T-cell (primary cell): ENCODE results near the gene GPR39. TPM values are rescaled to one million over a fixed set of nuclear protein-coding genes. Genes with fewer than 3 reads are reported as not detected.

Experiments
- ATAC-seq, 4 experiments: fragments of 200-7000 bp in 3 of 4; fragments of 150-1000 bp in 1 of 4; cut with Tn5 transposase; replicated peaks in 1 of 4; 1 replicate in 3 of 4; 2 replicates in 1 of 4; pipeline ENCODE4 v1.10.0; 2021; ENCODE audit warnings: moderate library complexity in 3 of 4, mild to moderate bottlenecking in 2 of 4, moderate number of reproducible peaks in 1 of 4
- CTCF ChIA-PET, 2 donors: fragments of 300-600 bp; sonication (Branson Sonifier 250); formaldehyde crosslinking; loops; one replicate each; lab custom pipeline; 2022; ENCODE audit warnings: antibody characterized with exemption in 2 of 2; lab: Charles Lee
- POLR2A ChIA-PET, 2 donors: fragments of 300-600 bp; sonication (Branson Sonifier 250); formaldehyde crosslinking; loops; one replicate each; lab custom pipeline; 2022; ENCODE audit warnings: antibody characterized with exemption in 2 of 2; lab: Charles Lee
- DNase-seq, 35 experiments: peaks; one replicate each; pipeline versions ENCODE4 v3.0.0 to v3.0.0-alpha.2; 2013 to 2023
- H3K27ac ChIP-seq: one replicate; pipeline ENCODE4 v1.5.1; 2013; ENCODE audit warnings: low read length
- H3K27me3 ChIP-seq, 2 experiments: replicated peaks in 1 of 2; 1 replicate in 1 of 2; 2 replicates in 1 of 2; pipeline versions ENCODE4 v1.6.1 to v1.7.0; 2013; ENCODE audit warnings: low read length in 1 of 2, mixed read lengths in 1 of 2; ENCODE audit not compliant: control insufficient read depth in 2 of 2, insufficient read depth in 2 of 2; ENCODE audit errors: extremely low read depth in 1 of 2
- H3K36me3 ChIP-seq, 2 donors: 1 replicate in 1 of 2; 2 replicates in 1 of 2; pipeline versions ENCODE4 v1.6.1 to v1.7.0; 2013; ENCODE audit warnings: low read length in 1 of 2; ENCODE audit not compliant: control insufficient read depth in 2 of 2, insufficient read depth in 1 of 2; ENCODE audit errors: extremely low read depth in 1 of 2
- H3K4me1 ChIP-seq, 2 experiments: 1 replicate in 1 of 2; 2 replicates in 1 of 2; pipeline versions ENCODE4 v1.6.1 to v1.7.0; 2013; ENCODE audit warnings: low read length in 2 of 2, mixed read lengths in 1 of 2; ENCODE audit not compliant: insufficient read depth in 2 of 2, control insufficient read depth in 1 of 2; ENCODE audit errors: extremely low read depth in 1 of 2
- H3K4me3 ChIP-seq, 2 donors: 1 replicate in 1 of 2; 2 replicates in 1 of 2; pipeline versions ENCODE4 v1.5.1 to v1.7.0; 2013; ENCODE audit warnings: mild to moderate bottlenecking in 2 of 2, low read length in 1 of 2, moderate library complexity in 1 of 2; ENCODE audit not compliant: control insufficient read depth in 1 of 2; ENCODE audit errors: extremely low read depth in 1 of 2
- H3K9me3 ChIP-seq: 2 replicates; pipeline ENCODE4 v1.7.0; 2013
- H3K27ac Mint-ChIP-seq, 2 donors: one replicate each; pipeline ENCODE4 v1.8.0; 2020 to 2021; ENCODE audit warnings: mild to moderate bottlenecking in 2 of 2, mixed read lengths in 2 of 2
- H3K27me3 Mint-ChIP-seq, 2 donors: one replicate each; pipeline ENCODE4 v1.8.0; 2021 to 2022; ENCODE audit warnings: mixed read lengths in 2 of 2
- H3K36me3 Mint-ChIP-seq: one replicate; pipeline ENCODE4 v1.8.0; 2021; ENCODE audit warnings: mixed read lengths
- H3K4me1 Mint-ChIP-seq, 3 donors: one replicate each; pipeline ENCODE4 v1.8.0; 2020 to 2022; ENCODE audit warnings: mixed read lengths in 3 of 3, mild to moderate bottlenecking in 1 of 3
- H3K4me3 Mint-ChIP-seq, 3 donors: one replicate each; pipeline ENCODE4 v1.8.0; 2020 to 2022; ENCODE audit warnings: mild to moderate bottlenecking in 3 of 3, mixed read lengths in 3 of 3, moderate library complexity in 3 of 3
- H3K9me3 Mint-ChIP-seq, 3 donors: one replicate each; pipeline ENCODE4 v1.8.0; 2020 to 2022; ENCODE audit warnings: mixed read lengths in 3 of 3
- WGBS: methylation state at CpG from one replicate; pipeline ENCODE4 v1.1.5; 2013; ENCODE audit warnings: missing lambda C conversion rate; ENCODE audit not compliant: insufficient coverage; 5-methylcytosine and 5-hydroxymethylcytosine counted together
- total RNA-seq, 35 experiments: library from RNA in 6 of 35; stranded (reverse) in 6 of 35; fragments of 120-200 nt in 1 of 35; gene quantifications; one replicate each; pipeline versions ENCODE4 v1.2.1 to v1.2.4 and lab custom pipeline; 2013 to 2026

The GPR39 gene
- total RNA-seq, 5 donors from 2014 or later (not counting 1 experiment from before 2014, with no cell fraction given): not detected

DNA sequence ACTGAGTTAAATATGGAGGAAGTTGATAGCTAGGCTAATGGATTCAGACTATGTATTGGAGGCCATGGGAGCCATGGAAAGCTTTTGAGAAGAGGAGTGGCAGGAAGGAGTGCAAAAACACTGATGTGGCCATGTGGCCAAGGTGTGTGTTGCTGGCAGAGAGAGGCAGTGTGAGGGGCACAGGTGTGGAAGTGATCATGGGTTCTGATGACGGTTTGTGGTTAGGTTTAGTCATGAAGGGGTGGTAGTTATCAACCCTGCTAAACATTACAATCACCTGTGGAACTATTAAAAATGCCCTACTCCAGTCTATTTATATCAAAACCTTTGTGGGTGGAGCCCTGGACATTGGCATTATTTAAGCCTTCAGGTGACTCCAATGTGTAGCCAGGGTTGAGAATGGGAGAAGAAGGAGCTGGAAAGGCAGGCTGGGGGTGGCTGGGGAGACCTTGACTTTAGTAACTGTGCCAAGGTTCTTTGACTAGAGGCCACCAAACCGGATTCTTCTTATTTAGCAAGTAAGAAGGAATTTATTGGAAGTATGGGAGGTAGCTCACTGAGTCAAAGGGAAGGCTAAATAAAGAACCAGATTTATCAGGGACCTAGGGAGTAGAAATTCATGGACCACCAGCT, 13.5 kb downstream of the GPR39 start:
- ATAC-seq (no peak), DNase-seq (no peak)
- H3K4me3 ChIP-seq: no peak overlapping the region
- ChIA-PET CTCF (no interaction called here), POLR2A (no interaction called here)
- WGBS: no CpG with 5 or more reads among the region's 2 CpGs
- no peaks in the 10 kb centered on the region for H3K4me1 ChIP-seq
- H3K9me3 ChIP-seq: no peaks in the 10 kb centered on the region
- H3K27me3 Mint-ChIP-seq: peaks cover 0 to 2% of the 10 kb centered on the region in 2 donors
- H3K27ac Mint-ChIP-seq: no peak overlapping the region
- no peaks in the 10 kb centered on the region for H3K4me1 Mint-ChIP-seq
- no peak overlapping the region for H3K4me3 Mint-ChIP-seq
- no peaks in the 10 kb centered on the region for H3K36me3 ChIP-seq
- no peaks in the 10 kb centered on the region for H3K27me3 ChIP-seq
- no peaks in the 10 kb centered on the region for H3K36me3 Mint-ChIP-seq
- no peak overlapping the region for H3K27ac ChIP-seq
- peaks cover 7 to 14% (median 9%) of the 10 kb centered on the region in 3 donors for H3K9me3 Mint-ChIP-seq

DNA sequence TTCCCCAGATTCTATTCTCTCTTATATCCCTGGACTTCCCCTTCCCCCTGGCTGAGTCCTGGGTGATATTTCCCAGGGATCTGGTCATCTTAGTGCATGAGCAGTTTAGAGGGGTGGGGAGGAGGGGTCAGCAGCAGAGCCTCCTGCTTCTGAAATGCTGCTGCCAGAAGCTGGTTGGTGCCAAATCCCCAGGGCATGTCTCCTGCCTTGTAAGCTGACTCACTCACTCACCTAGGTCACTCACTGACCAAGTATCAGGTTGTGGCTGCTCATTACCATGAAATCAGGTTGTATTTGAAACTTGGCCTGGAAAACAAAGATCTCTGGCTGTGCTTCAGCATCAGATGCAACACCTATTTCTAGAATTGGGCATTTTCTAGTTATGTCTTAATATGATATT, 14.3 kb downstream of the GPR39 start:
- no peak overlapping the region for H3K27ac ChIP-seq
- ChIA-PET POLR2A (no interaction called here), CTCF (no interaction called here)
- Mint-ChIP-seq H3K4me3 (no peak overlapping the region), H3K4me1 (no peaks in the 10 kb centered on the region), H3K27me3 (no peaks in the 10 kb centered on the region), H3K36me3 (no peaks in the 10 kb centered on the region), H3K27ac (no peak overlapping the region), H3K9me3 (peaks cover 7 to 14% (median 8%) of the 10 kb centered on the region in 3 donors)
- H3K4me3 ChIP-seq: no peak overlapping the region
- H3K27me3 ChIP-seq: no peaks in the 10 kb centered on the region
- H3K4me1 ChIP-seq: no peaks in the 10 kb centered on the region
- H3K36me3 ChIP-seq: no peaks in the 10 kb centered on the region
- DNase-seq (no peak), ATAC-seq (no peak)
- no peaks in the 10 kb centered on the region for H3K9me3 ChIP-seq

GRCh38 chr2:132437852-132438669, 21.5 kb downstream of the GPR39 start:
- Mint-ChIP-seq H3K9me3 (peaks cover 0 to 6% (median 0%) of the 10 kb centered on the region in 3 donors), H3K36me3 (no peaks in the 10 kb centered on the region), H3K27me3 (no peaks in the 10 kb centered on the region), H3K4me1 (no peaks in the 10 kb centered on the region), H3K4me3 (no peak overlapping the region), H3K27ac (no peak overlapping the region)
- H3K27me3 ChIP-seq: no peaks in the 10 kb centered on the region
- DNase-seq: no peak
- H3K9me3 ChIP-seq: no peaks in the 10 kb centered on the region
- 62% methylated on average over 2 of the region's 5 CpGs for WGBS
- no peak for ATAC-seq
- H3K27ac ChIP-seq: no peak overlapping the region
- POLR2A ChIA-PET: no interaction called here
- no peak overlapping the region for H3K4me3 ChIP-seq
- no peaks in the 10 kb centered on the region for H3K4me1 ChIP-seq
- CTCF ChIA-PET: no interaction called here
- H3K36me3 ChIP-seq: no peaks in the 10 kb centered on the region

DNA sequence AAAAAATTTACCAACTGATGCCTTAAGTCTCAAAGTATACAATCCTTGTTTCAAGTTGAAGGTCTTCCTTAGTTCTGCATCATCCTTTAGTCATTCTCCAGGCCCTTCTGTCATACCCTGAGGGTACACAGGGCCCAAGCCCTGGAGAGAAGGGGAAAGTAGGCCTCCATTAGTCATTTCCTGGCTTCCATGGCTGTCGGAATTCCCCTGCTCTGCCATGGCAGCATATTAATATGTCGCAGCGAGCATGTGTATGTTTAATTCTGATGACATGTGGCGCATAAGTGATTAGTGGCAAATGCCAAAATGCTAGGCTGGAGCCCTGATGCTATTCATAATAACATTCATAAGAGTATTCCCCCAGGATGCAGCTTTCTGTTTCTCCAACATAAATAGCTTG, 22.1 kb downstream of the GPR39 start:
- H3K9me3 Mint-ChIP-seq: peaks cover 0 to 3% (median 0%) of the 10 kb centered on the region in 3 donors
- no peaks in the 10 kb centered on the region for H3K27me3 Mint-ChIP-seq
- H3K36me3 Mint-ChIP-seq: no peaks in the 10 kb centered on the region
- no peak overlapping the region for H3K27ac ChIP-seq
- WGBS: no CpG with 5 or more reads among the region's 4 CpGs
- no peaks in the 10 kb centered on the region for H3K27me3 ChIP-seq
- H3K9me3 ChIP-seq: no peaks in the 10 kb centered on the region
- CTCF ChIA-PET: no interaction called here
- H3K27ac Mint-ChIP-seq: no peak overlapping the region
- no peaks in the 10 kb centered on the region for H3K36me3 ChIP-seq
- no peaks in the 10 kb centered on the region for H3K4me1 Mint-ChIP-seq
- no peak overlapping the region for H3K4me3 Mint-ChIP-seq
- H3K4me1 ChIP-seq: no peaks in the 10 kb centered on the region
- no peak overlapping the region for H3K4me3 ChIP-seq
- ATAC-seq: no peak
- POLR2A ChIA-PET: no interaction called here
- no peak for DNase-seq

GRCh38 chr2:132439703-132440398, 23.2 kb downstream of the GPR39 start:
- POLR2A ChIA-PET: no interaction called here
- no peaks in the 10 kb centered on the region for H3K36me3 ChIP-seq
- Mint-ChIP-seq H3K4me3 (no peak overlapping the region), H3K4me1 (no peaks in the 10 kb centered on the region), H3K27me3 (no peaks in the 10 kb centered on the region), H3K27ac (no peak overlapping the region), H3K9me3 (peaks cover 0 to 3% (median 0%) of the 10 kb centered on the region in 3 donors), H3K36me3 (no peaks in the 10 kb centered on the region)
- no peaks in the 10 kb centered on the region for H3K27me3 ChIP-seq
- CTCF ChIA-PET: no interaction called here
- WGBS: 29% methylated on average over 1 of the region's 6 CpGs
- no peaks in the 10 kb centered on the region for H3K9me3 ChIP-seq
- no peaks in the 10 kb centered on the region for H3K4me1 ChIP-seq
- ATAC-seq (no peak), DNase-seq (no peak)
- no peak overlapping the region for H3K27ac ChIP-seq
- no peak overlapping the region for H3K4me3 ChIP-seq

GRCh38 chr2:132441051-132441450, 24.4 kb downstream of the GPR39 start:
- Mint-ChIP-seq H3K9me3 (peaks cover 0 to 11% (median 0%) of the 10 kb centered on the region in 3 donors), H3K27me3 (no peaks in the 10 kb centered on the region), H3K4me1 (no peaks in the 10 kb centered on the region), H3K4me3 (no peak overlapping the region), H3K36me3 (no peaks in the 10 kb centered on the region), H3K27ac (no peak overlapping the region)
- Histone ChIP-seq H3K27ac (no peak overlapping the region), H3K27me3 (no peaks in the 10 kb centered on the region), H3K36me3 (no peaks in the 10 kb centered on the region), H3K4me1 (no peaks in the 10 kb centered on the region), H3K4me3 (no peak overlapping the region), H3K9me3 (no peaks in the 10 kb centered on the region)
- ATAC-seq (no peak), DNase-seq (no peak)
- no CpG with 5 or more reads among the region's 1 CpG for WGBS
- POLR2A ChIA-PET: no interaction called here
- CTCF ChIA-PET: no interaction called here
